Lung (tissue), 12 donors: Measurements from ENCODE around the gene PLD2. TPM values are rescaled to one million over a fixed set of nuclear protein-coding genes. Genes with fewer than 3 reads are reported as not detected.

Source experiments
- ATAC-seq: fragments of 200-7000 bp; cut with Tn5 transposase; one replicate; pipeline ENCODE4 v1.9.1; 2020; ENCODE audit warnings: moderate number of reproducible peaks; ENCODE audit not compliant: insufficient read depth, low FRiP score
- DNase-seq, 3 donors: peaks; one replicate each; pipeline ENCODE4 v3.0.0-alpha.2; 2013 to 2017
- H3K27ac ChIP-seq, 2 donors: one replicate each; pipeline ENCODE4 v1.5.1; 2013; ENCODE audit warnings: mild to moderate bottlenecking in 2 of 2, moderate library complexity in 2 of 2, control low read depth in 1 of 2, inconsistent platforms in 1 of 2, low read depth in 1 of 2, low read length in 1 of 2
- H3K27me3 ChIP-seq, 3 donors: one replicate each; pipeline ENCODE4 v1.5.1; 2013; ENCODE audit warnings: low read length in 2 of 3; ENCODE audit not compliant: control insufficient read depth in 3 of 3, insufficient read depth in 3 of 3
- H3K36me3 ChIP-seq, 4 donors: one replicate each; pipeline ENCODE4 v1.5.1; 2013; ENCODE audit warnings: low read length in 4 of 4, mild to moderate bottlenecking in 1 of 4, moderate library complexity in 1 of 4; ENCODE audit not compliant: control insufficient read depth in 4 of 4, insufficient read depth in 4 of 4
- H3K4me1 ChIP-seq, 5 donors: one replicate each; pipeline ENCODE4 v1.5.1; 2013; ENCODE audit warnings: low read length in 5 of 5, mild to moderate bottlenecking in 2 of 5, moderate library complexity in 1 of 5; ENCODE audit not compliant: control insufficient read depth in 5 of 5, insufficient read depth in 5 of 5
- H3K4me3 ChIP-seq: one replicate; pipeline ENCODE4 v1.5.1; 2013; ENCODE audit warnings: mild to moderate bottlenecking, control low read depth, moderate library complexity
- H3K9ac ChIP-seq, 2 donors: one replicate each; pipeline ENCODE4 v1.5.1; 2013; ENCODE audit warnings: low read length in 2 of 2, control low read depth in 1 of 2; ENCODE audit not compliant: insufficient read depth in 1 of 2
- H3K9me3 ChIP-seq, 4 donors: one replicate each; pipeline ENCODE4 v1.5.1; 2013; ENCODE audit warnings: low read length in 3 of 4, mild to moderate bottlenecking in 1 of 4, moderate library complexity in 1 of 4; ENCODE audit not compliant: control insufficient read depth in 4 of 4, insufficient read depth in 3 of 4
- WGBS, 2 donors: extraction: QIAGEN DNeasy Blood & Tissue Kit; methylation state at CpG; one replicate each; pipeline ENCODE4 v1.1.7; 2013; 5-methylcytosine and 5-hydroxymethylcytosine counted together
- polyA plus RNA-seq, 2 donors: library from polyadenylated mRNA; stranded (reverse); fragments of 200-250 nt; gene quantifications; one replicate each; pipeline ENCODE4 v1.2.1, GENCODE V29; 2013
- total RNA-seq, 2 donors: library from RNA; depleted of rRNA in 1 of 2; stranded (reverse); fragments of >200 nt in 1 of 2; gene quantifications; one replicate each; pipeline ENCODE4 v1.2.1, GENCODE V29; 2014 to 2021
- TF ChIP-seq, protein P1 (sequence below): IDR thresholded peaks from 2 replicates; pipeline ENCODE4 v1.5.1; 2012; ENCODE audit warnings: mild to moderate bottlenecking; ENCODE audit errors: control extremely low read depth, extremely low read depth
- donor health status: control.
- donor health status: control.
- donor health status: Bipolar disorder and iron deficiency.
- donor health status: healthy.
- donor health status: DM: yes; HTN: yes; CAD: no.

Gene PLD2
- total and polyA plus RNA-seq, 4 donors, result 18.0 to 42.3 (median 24.7) TPM

DNA sequence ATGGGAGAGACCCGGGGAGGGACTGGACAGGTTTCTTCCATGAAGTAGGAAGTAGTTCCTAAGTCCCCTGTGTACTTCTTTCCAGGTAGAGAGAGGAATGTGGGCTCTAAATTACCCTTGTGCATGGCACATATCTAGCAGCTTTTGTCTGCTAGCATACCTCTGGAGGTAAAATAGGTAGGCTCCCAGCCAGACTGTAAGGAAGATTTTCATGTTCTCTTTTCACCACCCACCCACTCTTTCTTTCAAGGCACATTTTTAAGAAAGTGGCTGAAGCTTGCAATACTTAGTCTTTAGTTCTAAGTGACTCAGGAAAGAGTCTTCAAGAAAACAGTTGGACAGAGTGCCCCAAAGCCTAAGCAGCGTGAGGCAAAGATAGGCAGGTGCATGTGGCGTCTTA lies 35.4 kb downstream of the PLD2 start:
- TF ChIP-seq, protein P1, sequence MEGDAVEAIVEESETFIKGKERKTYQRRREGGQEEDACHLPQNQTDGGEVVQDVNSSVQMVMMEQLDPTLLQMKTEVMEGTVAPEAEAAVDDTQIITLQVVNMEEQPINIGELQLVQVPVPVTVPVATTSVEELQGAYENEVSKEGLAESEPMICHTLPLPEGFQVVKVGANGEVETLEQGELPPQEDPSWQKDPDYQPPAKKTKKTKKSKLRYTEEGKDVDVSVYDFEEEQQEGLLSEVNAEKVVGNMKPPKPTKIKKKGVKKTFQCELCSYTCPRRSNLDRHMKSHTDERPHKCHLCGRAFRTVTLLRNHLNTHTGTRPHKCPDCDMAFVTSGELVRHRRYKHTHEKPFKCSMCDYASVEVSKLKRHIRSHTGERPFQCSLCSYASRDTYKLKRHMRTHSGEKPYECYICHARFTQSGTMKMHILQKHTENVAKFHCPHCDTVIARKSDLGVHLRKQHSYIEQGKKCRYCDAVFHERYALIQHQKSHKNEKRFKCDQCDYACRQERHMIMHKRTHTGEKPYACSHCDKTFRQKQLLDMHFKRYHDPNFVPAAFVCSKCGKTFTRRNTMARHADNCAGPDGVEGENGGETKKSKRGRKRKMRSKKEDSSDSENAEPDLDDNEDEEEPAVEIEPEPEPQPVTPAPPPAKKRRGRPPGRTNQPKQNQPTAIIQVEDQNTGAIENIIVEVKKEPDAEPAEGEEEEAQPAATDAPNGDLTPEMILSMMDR, result no peak
- WGBS, 2 donors, result 93 to 94% methylated on average over 3 of the region's 3 CpGs
- ATAC-seq, result no peak

DNA sequence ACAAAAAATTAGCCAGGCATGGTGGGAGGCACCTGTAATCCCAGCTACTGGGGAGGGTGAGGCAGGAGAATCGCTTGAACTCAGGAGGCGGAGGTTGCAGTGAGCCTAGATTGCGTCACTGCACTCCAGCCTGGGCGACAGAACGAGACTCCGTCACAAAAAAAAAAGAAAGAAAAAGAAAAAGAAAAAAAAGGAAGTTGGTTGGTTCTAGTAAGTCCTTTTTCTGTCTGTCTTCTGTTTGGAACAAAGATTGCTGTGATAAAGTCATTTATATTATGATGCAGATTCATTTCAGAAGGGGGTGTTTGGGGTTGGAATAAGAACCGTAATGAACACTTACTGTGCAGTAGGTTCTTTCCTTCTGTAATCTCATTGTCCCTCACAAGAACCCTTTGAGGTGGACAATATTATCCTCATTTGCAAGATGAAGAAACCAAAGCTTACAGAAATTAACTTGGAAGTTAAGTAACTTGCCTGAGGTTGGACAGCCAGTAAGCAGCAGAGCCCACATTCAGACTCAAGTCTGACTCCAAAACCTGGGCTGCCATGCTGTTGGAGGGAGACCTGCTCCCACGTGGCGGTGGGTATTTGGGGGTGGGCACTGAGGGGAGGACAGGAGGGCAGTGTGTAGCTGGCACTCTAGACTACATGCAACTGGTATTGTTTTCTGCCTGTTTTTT lies 36.5 kb downstream of the PLD2 start:
- 31 to 60% methylated on average over 9 of the region's 9 CpGs for WGBS, 2 donors
- ATAC-seq (no peak), DNase-seq (no peak)
- TF ChIP-seq, protein P1, result no peak
- no peak overlapping the region for H3K4me3 ChIP-seq
- no peak overlapping the region for H3K9ac ChIP-seq
- peaks cover 0 to 9% (median 1%) of the 10 kb centered on the region in 4 donors for H3K36me3 ChIP-seq
- H3K27me3 ChIP-seq, result no peaks in the 10 kb centered on the region
- peaks cover 0 to 16% (median 3%) of the 10 kb centered on the region in 5 donors for H3K4me1 ChIP-seq
- no peaks in the 10 kb centered on the region for H3K9me3 ChIP-seq
- H3K27ac ChIP-seq, result no peak overlapping the region

More for the DNA sequence above, 35.4 kb downstream of the PLD2 start:
- Histone ChIP-seq H3K4me1 (peaks cover 0 to 15% (median 13%) of the 10 kb centered on the region in 5 donors), H3K9me3 (no peaks in the 10 kb centered on the region), H3K9ac (no peak overlapping the region), H3K27ac (no peak overlapping the region), H3K36me3 (peaks cover 0 to 9% (median 1%) of the 10 kb centered on the region in 4 donors), H3K4me3 (no peak overlapping the region), H3K27me3 (no peaks in the 10 kb centered on the region)
- DNase-seq, result no peak

DNA sequence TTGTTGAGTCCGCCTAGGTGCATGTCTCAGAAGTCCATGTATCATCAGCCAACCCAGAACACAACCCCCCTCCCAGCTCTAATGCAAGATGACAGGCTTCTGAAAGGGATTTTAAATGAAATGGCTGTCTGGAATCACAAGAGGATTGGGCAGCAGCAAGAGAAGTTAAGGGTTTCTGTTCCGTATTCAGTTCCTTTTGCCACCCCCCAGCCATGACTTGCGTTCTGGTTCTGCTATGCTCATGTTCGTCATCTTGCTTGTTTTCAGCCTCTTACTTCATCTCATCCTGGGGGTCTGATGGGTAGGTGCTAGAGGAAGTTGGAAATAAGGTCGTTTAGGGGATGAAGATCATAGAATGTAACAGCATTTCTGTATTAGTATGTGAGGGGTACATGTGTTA lies 38.2 kb downstream of the PLD2 start:
- no peaks in the 10 kb centered on the region for H3K27me3 ChIP-seq
- DNase-seq, result no peak
- 52 to 75% methylated on average over 5 of the region's 5 CpGs for WGBS, 2 donors
- ATAC-seq, result no peak
- H3K9ac ChIP-seq, result no peak overlapping the region
- no peak overlapping the region for H3K4me3 ChIP-seq
- TF ChIP-seq, protein P1, result no peak
- H3K9me3 ChIP-seq, result no peaks in the 10 kb centered on the region
- H3K36me3 ChIP-seq, result peaks cover 0 to 9% (median 1%) of the 10 kb centered on the region in 4 donors
- H3K4me1 ChIP-seq, result peaks cover 0 to 24% (median 0%) of the 10 kb centered on the region in 5 donors
- H3K27ac ChIP-seq, result peak overlapping the region in 1 of 2 donors; percentile 8
